B cell (primary cell): ENCODE results near the gene CALHM5. TPM values are rescaled to one million over a fixed set of nuclear protein-coding genes. Genes with fewer than 3 reads are reported as not detected.

Source experiments
- ATAC-seq: fragments of 200-7000 bp; cut with Tn5 transposase; one replicate; pipeline ENCODE4 v1.10.0; 2021; ENCODE audit warnings: low read depth, mild to moderate bottlenecking, moderate number of reproducible peaks, moderate library complexity
- CTCF ChIA-PET: fragments of 350-600 bp; sonication (Branson Sonifier 250); formaldehyde crosslinking; loops from one replicate; lab custom pipeline; 2021; ENCODE audit warnings: antibody characterized with exemption, inconsistent platforms; lab: Charles Lee
- POLR2A ChIA-PET: fragments of 350-600 bp; sonication (Branson Sonifier 250); formaldehyde crosslinking; loops from one replicate; lab custom pipeline; 2021; ENCODE audit warnings: antibody characterized with exemption; lab: Charles Lee
- DNase-seq: peaks from one replicate; pipeline ENCODE4 v3.0.0; 2013
- H2AFZ ChIP-seq: 2 replicates; pipeline ENCODE4 v1.6.1; 2012; ENCODE audit warnings: mild to moderate bottlenecking, low read depth, low read length; ENCODE audit not compliant: insufficient read depth, poor library complexity, severe bottlenecking
- H3K27ac ChIP-seq, 2 donors: 1 replicate in 1 of 2; 2 replicates in 1 of 2; pipeline ENCODE4 v1.5.1; 2012 to 2013; ENCODE audit warnings: low read length in 2 of 2, mild to moderate bottlenecking in 2 of 2, moderate library complexity in 1 of 2
- H3K27me3 ChIP-seq, 4 experiments: fragments of 200-600 bp in 1 of 4; sonication (generic) in 1 of 4; replicated peaks in 1 of 4; 1 replicate in 2 of 4; 2 replicates in 2 of 4; pipeline versions ENCODE4 v1.6.1 to v1.7.0; 2013 to 2016; ENCODE audit warnings: low read length in 3 of 4, mild to moderate bottlenecking in 2 of 4, mixed read lengths in 1 of 4, moderate library complexity in 1 of 4; ENCODE audit not compliant: insufficient read depth in 4 of 4, control insufficient read depth in 3 of 4; ENCODE audit errors: control extremely low read depth in 1 of 4
- H3K36me3 ChIP-seq, 2 experiments: replicated peaks in 1 of 2; 1 replicate in 1 of 2; 2 replicates in 1 of 2; pipeline versions ENCODE4 v1.6.1 to v1.7.1; 2013; ENCODE audit warnings: low read length in 1 of 2; ENCODE audit not compliant: insufficient read depth in 2 of 2, control insufficient read depth in 1 of 2; ENCODE audit errors: control extremely low read depth in 1 of 2, extremely low read depth in 1 of 2
- H3K4me1 ChIP-seq, 2 donors: fragments of 200-600 bp in 1 of 2; sonication (generic) in 1 of 2; 1 replicate in 1 of 2; 2 replicates in 1 of 2; pipeline versions ENCODE4 v1.5.1 to v1.6.1; 2013 to 2017; ENCODE audit warnings: low read length in 2 of 2; ENCODE audit not compliant: control insufficient read depth in 2 of 2, insufficient read depth in 2 of 2
- H3K4me2 ChIP-seq: replicated peaks from 2 replicates; pipeline ENCODE3; 2012; ENCODE audit warnings: mild to moderate bottlenecking, low read depth, low read length; ENCODE audit not compliant: poor library complexity, severe bottlenecking
- H3K4me3 ChIP-seq, 5 experiments: fragments of 200-600 bp in 1 of 5; sonication (generic) in 1 of 5; 1 replicate in 3 of 5; 2 replicates in 2 of 5; pipeline versions ENCODE4 v1.5.1 to v1.7.0; 2011 to 2016; ENCODE audit warnings: low read length in 4 of 5, mild to moderate bottlenecking in 4 of 5, low read depth in 2 of 5, control low read depth in 1 of 5, moderate library complexity in 1 of 5; ENCODE audit not compliant: insufficient read depth in 1 of 5; ENCODE audit errors: control extremely low read depth in 1 of 5, extremely low read depth in 1 of 5
- H3K79me2 ChIP-seq: fragments of 200-600 bp; sonication (generic); one replicate; pipeline ENCODE4 v1.6.0; 2016; ENCODE audit warnings: low read length; ENCODE audit not compliant: control insufficient read depth, insufficient read depth
- H3K9ac ChIP-seq: fragments of 200-600 bp; sonication (generic); 2 replicates; pipeline ENCODE4 v1.6.1; 2017; ENCODE audit warnings: mild to moderate bottlenecking, low read length, moderate library complexity
- H3K9me3 ChIP-seq, 3 donors: one replicate each; pipeline versions ENCODE4 v1.6.1 to v1.7.1; 2013; ENCODE audit warnings: low read length in 2 of 3; ENCODE audit not compliant: control insufficient read depth in 2 of 3, insufficient read depth in 1 of 3; ENCODE audit errors: control extremely low read depth in 1 of 3
- H4K20me1 ChIP-seq: 2 replicates; pipeline ENCODE4 v1.6.0; 2012; ENCODE audit warnings: mild to moderate bottlenecking, low read length; ENCODE audit not compliant: insufficient read depth, control insufficient read depth, poor library complexity, severe bottlenecking
- H3K27ac Mint-ChIP-seq: one replicate; pipeline ENCODE4 v1.8.0; 2021; ENCODE audit warnings: mixed read lengths
- H3K27me3 Mint-ChIP-seq: one replicate; pipeline ENCODE4 v1.8.0; 2021; ENCODE audit warnings: mixed read lengths
- H3K4me1 Mint-ChIP-seq: one replicate; pipeline ENCODE4 v1.8.0; 2021; ENCODE audit warnings: mixed read lengths
- H3K4me3 Mint-ChIP-seq: one replicate; pipeline ENCODE4 v1.8.0; 2021; ENCODE audit warnings: mixed read lengths
- H3K9me3 Mint-ChIP-seq: one replicate; pipeline ENCODE4 v1.8.0; 2022; ENCODE audit warnings: mixed read lengths; ENCODE audit not compliant: insufficient read depth
- EZH2 ChIP-seq: IDR thresholded peaks from 2 replicates; pipeline ENCODE4 v1.6.1; 2012; ENCODE audit warnings: borderline replicate concordance, low read depth, mild to moderate bottlenecking, moderate library complexity, low read length; ENCODE audit not compliant: insufficient read depth, poor library complexity, severe bottlenecking
- WGBS: methylation state at CpG from one replicate; pipeline ENCODE4 v1.1.5; 2013; ENCODE audit warnings: missing lambda C conversion rate; ENCODE audit not compliant: insufficient coverage; 5-methylcytosine and 5-hydroxymethylcytosine counted together
- intact Hi-C: fragments of 100-400 bp; cut with micrococcal nuclease; formaldehyde crosslinking; loops from one replicate; pipeline ENCODE4 v1.10.0; 2022
- polyA plus RNA-seq: library from polyadenylated mRNA; depleted of rRNA; stranded (reverse); fragments of >200 nt; gene quantifications from 2 replicates; pipeline ENCODE4 v1.2.3, GENCODE V29; 2012
- total RNA-seq, 2 donors: library from RNA; stranded (reverse); fragments of 120-200 nt in 1 of 2; gene quantifications; 1 replicate in 1 of 2; 2 replicates in 1 of 2; pipeline versions ENCODE4 v1.2.3 to v1.2.4, GENCODE V29; 2013 to 2022
- TF ChIP-seq, protein P1 (sequence below): fragments of 200-600 bp; IDR thresholded peaks from one replicate; pipeline ENCODE4 v1.8.0; 2022; ENCODE audit warnings: antibody characterized with exemption, mild to moderate bottlenecking

CALHM5 gene
- total and polyA plus RNA-seq, 2 donors (not counting 1 experiment from before 2014, with no cell fraction given) = not detected

DNA sequence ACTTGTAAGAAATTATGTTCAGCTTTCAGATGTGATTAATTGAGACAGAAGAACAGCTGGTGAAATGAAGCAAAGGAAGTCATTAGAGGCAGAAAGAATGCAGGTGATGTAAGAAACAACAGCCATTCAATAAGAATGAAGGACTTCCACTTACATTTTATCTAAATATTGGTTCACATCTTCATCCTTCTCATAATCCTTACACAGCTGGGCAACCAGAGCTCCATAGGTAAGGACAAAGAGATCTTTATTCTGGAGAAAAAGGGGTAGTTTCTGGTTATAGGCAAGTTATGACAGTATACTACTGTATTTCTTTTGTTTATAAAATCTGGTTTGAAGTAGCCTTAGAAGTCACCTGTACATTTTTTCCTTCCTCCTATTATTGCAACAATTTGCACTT lies 31.7 kb downstream of the CALHM5 start:
- no peaks in the 10 kb centered on the region for H3K4me1 Mint-ChIP-seq
- H3K27ac Mint-ChIP-seq = no peak overlapping the region
- H3K79me2 ChIP-seq = no peaks in the 10 kb centered on the region
- TF ChIP-seq, protein P1, sequence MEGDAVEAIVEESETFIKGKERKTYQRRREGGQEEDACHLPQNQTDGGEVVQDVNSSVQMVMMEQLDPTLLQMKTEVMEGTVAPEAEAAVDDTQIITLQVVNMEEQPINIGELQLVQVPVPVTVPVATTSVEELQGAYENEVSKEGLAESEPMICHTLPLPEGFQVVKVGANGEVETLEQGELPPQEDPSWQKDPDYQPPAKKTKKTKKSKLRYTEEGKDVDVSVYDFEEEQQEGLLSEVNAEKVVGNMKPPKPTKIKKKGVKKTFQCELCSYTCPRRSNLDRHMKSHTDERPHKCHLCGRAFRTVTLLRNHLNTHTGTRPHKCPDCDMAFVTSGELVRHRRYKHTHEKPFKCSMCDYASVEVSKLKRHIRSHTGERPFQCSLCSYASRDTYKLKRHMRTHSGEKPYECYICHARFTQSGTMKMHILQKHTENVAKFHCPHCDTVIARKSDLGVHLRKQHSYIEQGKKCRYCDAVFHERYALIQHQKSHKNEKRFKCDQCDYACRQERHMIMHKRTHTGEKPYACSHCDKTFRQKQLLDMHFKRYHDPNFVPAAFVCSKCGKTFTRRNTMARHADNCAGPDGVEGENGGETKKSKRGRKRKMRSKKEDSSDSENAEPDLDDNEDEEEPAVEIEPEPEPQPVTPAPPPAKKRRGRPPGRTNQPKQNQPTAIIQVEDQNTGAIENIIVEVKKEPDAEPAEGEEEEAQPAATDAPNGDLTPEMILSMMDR = no peak
- no peak for TF ChIP-seq EZH2
- intact Hi-C loops = no loop called here
- no peaks in the 10 kb centered on the region for H3K4me1 ChIP-seq
- no peak for DNase-seq
- H3K27me3 ChIP-seq = peaks cover 0 to 3% (median 0%) of the 10 kb centered on the region in 4 experiments
- H3K9me3 ChIP-seq = no peaks in the 10 kb centered on the region
- POLR2A ChIA-PET = no interaction called here
- CTCF ChIA-PET = interaction anchor here (2.7 kb wide), 1 partner anchor 255 kb away, joined by 13 read pairs; no protein-coding TSS in a partner anchor
- H2AFZ ChIP-seq = no peak overlapping the region
- H3K36me3 ChIP-seq = no peaks in the 10 kb centered on the region
- ATAC-seq = no peak
- no peaks in the 10 kb centered on the region for H4K20me1 ChIP-seq
- peaks cover 31% of the 10 kb centered on the region for H3K27me3 Mint-ChIP-seq
- no peak overlapping the region for H3K9ac ChIP-seq
- no peaks in the 10 kb centered on the region for H3K9me3 Mint-ChIP-seq
- H3K27ac ChIP-seq = no peak overlapping the region
- H3K4me2 ChIP-seq = no peak overlapping the region
- no peak overlapping the region for H3K4me3 Mint-ChIP-seq
- H3K4me3 ChIP-seq = no peak overlapping the region

DNA sequence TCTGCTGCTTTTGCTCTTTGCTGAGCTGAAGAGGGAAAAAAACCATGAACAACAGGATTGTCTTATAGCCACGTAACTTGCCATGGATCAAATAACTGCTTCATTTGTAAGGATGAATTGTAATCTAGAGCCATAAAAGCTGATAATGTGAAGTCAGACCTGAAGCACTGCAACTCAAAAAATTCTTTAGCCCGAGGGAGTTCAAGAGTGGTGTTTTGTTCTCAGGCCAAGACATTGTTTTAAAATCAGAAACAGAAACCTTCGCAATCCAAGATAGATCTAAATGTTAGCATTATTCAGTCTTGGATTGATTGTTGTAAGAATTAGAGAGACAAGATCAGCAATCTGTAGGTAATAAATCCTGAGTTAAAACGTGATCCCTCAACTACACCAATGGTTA lies 34.2 kb downstream of the CALHM5 start, which contains the start of gene TRAPPC3L:
Gene TRAPPC3L, minus strand, starts transcription at position 34 of the 400 bp plus-strand sequence. CDS start 170 bp downstream, outside the sequence.
- H3K27me3 ChIP-seq = no peaks in the 10 kb centered on the region
- H3K79me2 ChIP-seq = no peaks in the 10 kb centered on the region
- H4K20me1 ChIP-seq = no peaks in the 10 kb centered on the region
- DNase-seq (no peak), ATAC-seq (no peak)
- no peaks in the 10 kb centered on the region for H3K4me1 ChIP-seq
- WGBS = 90% methylated on average over 1 of the region's 4 CpGs
- no peak within 1 kb of the TSS for H2AFZ ChIP-seq
- H3K4me3 ChIP-seq = no peak within 1 kb of the TSS
- Mint-ChIP-seq H3K9me3 (no peaks in the 10 kb centered on the region), H3K4me1 (no peaks in the 10 kb centered on the region), H3K27ac (no peak within 1 kb of the TSS), H3K27me3 (peaks cover 26% of the 10 kb centered on the region), H3K4me3 (no peak within 1 kb of the TSS)
- ChIA-PET POLR2A (no interaction called here), CTCF (interaction anchor here (1.1 to 1.5 kb wide), 2 partner anchors 12 to 15 kb away, joined by 3 to 5 read pairs; no protein-coding TSS in a partner anchor)
- no peak within 1 kb of the TSS for H3K4me2 ChIP-seq
- intact Hi-C loops = no loop called here
- no peak for TF ChIP-seq EZH2
- TF ChIP-seq, protein P1 = no peak
- H3K27ac ChIP-seq = no peak within 1 kb of the TSS
- no peaks in the 10 kb centered on the region for H3K36me3 ChIP-seq
- H3K9ac ChIP-seq = no peak within 1 kb of the TSS
- no peaks in the 10 kb centered on the region for H3K9me3 ChIP-seq
